IMR-90 (cell line): Measurements from ENCODE around the gene NCOA5. TPM values are rescaled to one million over a fixed set of nuclear protein-coding genes. Genes with fewer than 3 reads are reported as not detected.

ENCODE experiments used
- ATAC-seq: fragments of 200-7000 bp; cut with Tn5 transposase; 2 replicates; pipeline ENCODE4 v1.9.1; 2020; ENCODE audit warnings: low read depth, mild to moderate bottlenecking, moderate library complexity
- BruUV-seq: library from RNA; stranded (reverse); fragments of 400-500 nt; replicated peaks from 2 replicates; lab custom pipeline; 2021; lab: Mats Ljungman, UMichigan
- CTCF ChIA-PET: fragments of 300-600 bp; formaldehyde crosslinking; extraction: SDS; loops from one replicate; lab custom pipeline; 2021; ENCODE audit warnings: antibody characterized with exemption; lab: Yijun Ruan, JAX
- POLR2A ChIA-PET: fragments of 300-600 bp; sonication (Branson Sonifier 250); formaldehyde crosslinking; loops from one replicate; lab custom pipeline; 2022; ENCODE audit warnings: antibody characterized with exemption; ENCODE audit not compliant: unreplicated experiment; lab: Charles Lee
- DNase-seq: peaks from one replicate; pipeline ENCODE4 v3.0.0; 2013
- H2AFZ ChIP-seq: replicated peaks from 2 replicates; pipeline ENCODE3; 2013; ENCODE audit warnings: low read length, mild to moderate bottlenecking; ENCODE audit not compliant: poor library complexity
- H2AK5ac ChIP-seq: 2 replicates; pipeline ENCODE4 v1.6.1; 2013; ENCODE audit warnings: low read depth, low read length, inconsistent platforms
- H2AK9ac ChIP-seq: replicated peaks from 2 replicates; pipeline ENCODE3; 2013; ENCODE audit warnings: mild to moderate bottlenecking, low read depth, low read length, moderate library complexity; ENCODE audit not compliant: poor library complexity
- H2BK120ac ChIP-seq: 2 replicates; pipeline ENCODE4 v1.6.1; 2013; ENCODE audit warnings: low read depth, low read length, inconsistent platforms
- H2BK15ac ChIP-seq: 3 replicates; pipeline ENCODE4 v1.6.1; 2013; ENCODE audit warnings: low read depth, low read length, inconsistent platforms
- H2BK20ac ChIP-seq: 2 replicates; pipeline ENCODE4 v1.6.1; 2013; ENCODE audit warnings: low read depth, mild to moderate bottlenecking, inconsistent platforms, low read length, moderate library complexity
- H2BK5ac ChIP-seq: 2 replicates; pipeline ENCODE4 v1.6.1; 2013; ENCODE audit warnings: mild to moderate bottlenecking, low read depth, low read length, inconsistent platforms; ENCODE audit not compliant: poor library complexity, severe bottlenecking
- H3K14ac ChIP-seq: replicated peaks from 2 replicates; pipeline ENCODE4 v1.6.1; 2013; ENCODE audit warnings: low read depth, low read length, inconsistent platforms
- H3K18ac ChIP-seq: 2 replicates; pipeline ENCODE4 v1.6.1; 2013; ENCODE audit warnings: low read depth, low read length, control low read depth
- H3K23ac ChIP-seq: 2 replicates; pipeline ENCODE4 v1.6.1; 2013; ENCODE audit warnings: low read depth, low read length, inconsistent platforms
- H3K27ac ChIP-seq: 2 replicates; pipeline ENCODE4 v1.5.1; 2013; ENCODE audit warnings: mild to moderate bottlenecking, control low read depth, low read length; ENCODE audit not compliant: insufficient read depth
- H3K27me3 ChIP-seq: 2 replicates; pipeline ENCODE4 v1.6.1; 2013; ENCODE audit warnings: low read length; ENCODE audit not compliant: control insufficient read depth, insufficient read depth
- H3K36me3 ChIP-seq: 2 replicates; pipeline ENCODE4 v1.6.1; 2013; ENCODE audit warnings: low read length, mixed read lengths; ENCODE audit not compliant: control insufficient read depth, insufficient read depth
- H3K4ac ChIP-seq: 2 replicates; pipeline ENCODE4 v1.6.1; 2013; ENCODE audit warnings: low read depth, low read length, inconsistent platforms
- H3K4me1 ChIP-seq: 2 replicates; pipeline ENCODE4 v1.6.1; 2013; ENCODE audit warnings: low read length, mixed read lengths; ENCODE audit not compliant: control insufficient read depth, insufficient read depth
- H3K4me2 ChIP-seq: 2 replicates; pipeline ENCODE4 v1.6.1; 2013; ENCODE audit warnings: low read depth, mild to moderate bottlenecking, control low read depth, low read length, moderate library complexity
- H3K4me3 ChIP-seq: 2 replicates; pipeline ENCODE4 v1.5.1; 2013; ENCODE audit warnings: low read depth, mild to moderate bottlenecking, control low read depth, low read length, moderate library complexity; ENCODE audit not compliant: insufficient read depth
- H3K56ac ChIP-seq: 2 replicates; pipeline ENCODE4 v1.6.1; 2013; ENCODE audit warnings: low read length, inconsistent platforms; ENCODE audit not compliant: insufficient read depth; ENCODE audit errors: extremely low read depth
- H3K79me1 ChIP-seq, 2 experiments: 2 replicates each; pipeline ENCODE4 v1.6.1; 2013; ENCODE audit warnings: low read length in 2 of 2, inconsistent platforms in 1 of 2, low read depth in 1 of 2
- H3K9ac ChIP-seq: 2 replicates; pipeline ENCODE4 v1.6.1; 2013; ENCODE audit warnings: low read depth, low read length, control low read depth
- H3K9me1 ChIP-seq: 2 replicates; pipeline ENCODE4 v1.6.1; 2013; ENCODE audit warnings: low read length, inconsistent platforms; ENCODE audit not compliant: insufficient read depth
- H3K9me3 ChIP-seq: 2 replicates; pipeline ENCODE4 v1.6.1; 2013; ENCODE audit warnings: low read length; ENCODE audit not compliant: control insufficient read depth, insufficient read depth
- H4K20me1 ChIP-seq: 2 replicates; pipeline ENCODE4 v1.6.1; 2013; ENCODE audit warnings: low read length, inconsistent platforms; ENCODE audit not compliant: insufficient read depth
- H4K5ac ChIP-seq: 2 replicates; pipeline ENCODE4 v1.6.1; 2013; ENCODE audit warnings: mild to moderate bottlenecking, low read depth, low read length, control low read depth
- H4K8ac ChIP-seq, 2 experiments: 2 replicates each; pipeline ENCODE4 v1.6.1; 2013; ENCODE audit warnings: low read depth in 2 of 2, low read length in 2 of 2, control low read depth in 1 of 2, inconsistent platforms in 1 of 2
- H4K91ac ChIP-seq: 2 replicates; pipeline ENCODE4 v1.6.1; 2013; ENCODE audit warnings: low read depth, low read length, inconsistent platforms; ENCODE audit not compliant: insufficient read depth
- BHLHE40 ChIP-seq: fragments of 150-350 bp; IDR thresholded peaks from 2 replicates; pipeline ENCODE4 v1.6.1; 2016; ENCODE audit warnings: mild to moderate bottlenecking, low read depth, low read length
- CEBPB ChIP-seq: IDR thresholded peaks from 2 replicates; pipeline ENCODE4 v1.6.1; 2012; ENCODE audit warnings: low read depth, low read length, improper control_type of control experiment
- CHD1 ChIP-seq: IDR thresholded peaks from 2 replicates; pipeline ENCODE4 v1.6.1; 2012; ENCODE audit warnings: low read depth, low read length, improper control_type of control experiment
- FOS ChIP-seq: fragments of 150-350 bp; IDR thresholded peaks from 2 replicates; pipeline ENCODE4 v1.6.1; 2016; ENCODE audit warnings: low read depth, low read length
- MAFK ChIP-seq: IDR thresholded peaks from 2 replicates; pipeline ENCODE4 v1.6.1; 2012; ENCODE audit warnings: low read depth, low read length, improper control_type of control experiment
- MAZ ChIP-seq: IDR thresholded peaks from 2 replicates; pipeline ENCODE4 v1.6.1; 2012; ENCODE audit warnings: low read depth, mild to moderate bottlenecking, low read length, improper control_type of control experiment, moderate library complexity, borderline replicate concordance
- NFE2L2 ChIP-seq: fragments of 150-350 bp; IDR thresholded peaks from 2 replicates; pipeline ENCODE4 v1.6.1; 2016; ENCODE audit warnings: low read depth, mild to moderate bottlenecking, low read length
- POLR2A ChIP-seq: IDR thresholded peaks from 2 replicates; pipeline ENCODE4 v1.6.1; 2012; ENCODE audit warnings: mild to moderate bottlenecking, low read depth, low read length
- RAD21 ChIP-seq: IDR thresholded peaks from 2 replicates; pipeline ENCODE4 v1.6.1; 2012; ENCODE audit warnings: low read length, improper control_type of control experiment
- RCOR1 ChIP-seq: IDR thresholded peaks from 2 replicates; pipeline ENCODE4 v1.6.1; 2012; ENCODE audit warnings: mild to moderate bottlenecking, low read length, improper control_type of control experiment; ENCODE audit not compliant: insufficient replicate concordance
- RFX5 ChIP-seq: IDR thresholded peaks from 2 replicates; pipeline ENCODE4 v1.8.0; 2012; ENCODE audit warnings: low read depth, mild to moderate bottlenecking, low read length, moderate library complexity
- SMC3 ChIP-seq: fragments of 150-350 bp; IDR thresholded peaks from 2 replicates; pipeline ENCODE4 v1.6.1; 2016; ENCODE audit warnings: low read depth, mild to moderate bottlenecking, antibody characterized with exemption, low read length, moderate library complexity
- WGBS, 2 experiments: methylation state at CpG; one replicate each; pipeline versions ENCODE4 v1.1.5 to v1.1.7; 2013; ENCODE audit warnings: missing lambda C conversion rate in 2 of 2; ENCODE audit not compliant: insufficient read length in 1 of 2; ENCODE audit errors: extremely low coverage in 2 of 2; 5-methylcytosine and 5-hydroxymethylcytosine counted together
- dilution Hi-C: fragments of 300-500 bp; cut with HindIII; formaldehyde crosslinking; loops from one replicate; pipeline ENCODE4 v1.14.3; 2018; ENCODE audit warnings: low sequenced_read_pairs; ENCODE audit not compliant: unreplicated experiment
- in situ Hi-C: fragments of 300-500 bp; cut with MboI; formaldehyde crosslinking; loops from 3 replicates; pipeline ENCODE4 v1.14.3; 2019; ENCODE audit warnings: low sequenced_read_pairs, inconsistent platforms, mixed read lengths
- intact Hi-C: fragments of 100-400 bp; cut with micrococcal nuclease; formaldehyde crosslinking; loops from 2 replicates; pipeline ENCODE4 v1.10.0; 2022
- polyA plus RNA-seq, 3 experiments: library from polyadenylated mRNA; depleted of rRNA; stranded (reverse); fragments of >200 nt; gene quantifications; 2 replicates each; pipeline ENCODE4 v1.2.3, GENCODE V29; 2012; ENCODE audit warnings: low replicate concordance in 1 of 3
- total RNA-seq: library from RNA; depleted of rRNA; stranded (reverse); fragments of >200 nt; gene quantifications from 2 replicates; pipeline ENCODE4 v1.2.3, GENCODE V29; 2012
- TF ChIP-seq, protein P1 (sequence below): fragments of 150-350 bp; IDR thresholded peaks from 2 replicates; pipeline ENCODE4 v1.6.1; 2016; ENCODE audit warnings: low read depth, mild to moderate bottlenecking, low read length, moderate library complexity, borderline replicate concordance
- TF ChIP-seq, protein P2 (sequence below): fragments of 150-350 bp; IDR thresholded peaks from 2 replicates; pipeline ENCODE4 v1.6.1; 2017; ENCODE audit warnings: mild to moderate bottlenecking, antibody characterized with exemption, low read length, low read depth
- TF ChIP-seq, protein P3 (sequence below): conservative IDR thresholded peaks from 2 replicates; pipeline ENCODE4 v1.5.1; 2012; ENCODE audit warnings: mild to moderate bottlenecking, low read depth, low read length, improper control_type of control experiment

NCOA5 gene
- total and polyA plus RNA-seq, 2 of the 4 experiments (the other 2 are of a cell fraction), result 17.4 to 20.6 TPM

DNA sequence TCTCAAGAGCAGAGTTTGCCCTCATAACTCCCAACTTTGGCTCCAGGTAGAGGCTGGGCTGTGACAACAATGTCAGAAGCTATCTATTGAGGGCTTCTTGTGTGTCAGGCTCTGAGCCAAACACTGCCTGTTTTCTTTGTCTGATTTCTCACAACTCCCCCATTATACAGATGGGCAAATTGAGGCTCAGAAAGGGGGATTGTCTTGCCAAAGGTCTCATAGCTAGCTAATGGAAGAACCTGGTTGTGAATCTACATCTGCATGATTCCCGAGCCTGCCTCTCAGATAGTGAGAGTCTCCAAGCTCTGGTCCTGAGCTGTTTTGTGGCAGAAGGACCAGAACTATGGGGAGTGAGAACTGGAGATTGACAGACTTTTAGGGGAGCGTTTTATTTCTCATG is 29.8 kb upstream of the NCOA5 start:
- POLR2A ChIA-PET, result no interaction called here
- Histone ChIP-seq H3K9me3 (no peaks in the 10 kb centered on the region), H3K14ac (no peak overlapping the region), H3K79me1 (no peaks in the 10 kb centered on the region), H2BK15ac (no peak overlapping the region), H2AK9ac (no peak overlapping the region), H2BK120ac (no peak overlapping the region), H2AK5ac (no peak overlapping the region), H3K4me3 (no peak overlapping the region), H4K20me1 (no peaks in the 10 kb centered on the region), H3K4me2 (no peak overlapping the region), H3K23ac (no peak overlapping the region), H3K9ac (no peak overlapping the region), H3K56ac (no peak overlapping the region), H3K4me1 (no peaks in the 10 kb centered on the region), H2BK20ac (no peak overlapping the region), H4K8ac (no peak overlapping the region), H4K5ac (no peak overlapping the region), H3K36me3 (no peaks in the 10 kb centered on the region), H3K18ac (no peak overlapping the region), H3K9me1 (no peaks in the 10 kb centered on the region), H2BK5ac (no peak overlapping the region), H4K91ac (no peak overlapping the region), H3K27ac (no peak overlapping the region), H2AFZ (no peak overlapping the region), H3K4ac (no peak overlapping the region), H3K27me3 (peaks cover 13% of the 10 kb centered on the region)
- DNase-seq (no peak), ATAC-seq (no peak)
- BruUV-seq, result no TSS peak
- CTCF ChIA-PET, result no interaction called here
- no CpG with 5 or more reads among the region's 2 CpGs for WGBS, 2 experiments
- dilution Hi-C loops, result no loop called here
- TF ChIP-seq, protein P1, sequence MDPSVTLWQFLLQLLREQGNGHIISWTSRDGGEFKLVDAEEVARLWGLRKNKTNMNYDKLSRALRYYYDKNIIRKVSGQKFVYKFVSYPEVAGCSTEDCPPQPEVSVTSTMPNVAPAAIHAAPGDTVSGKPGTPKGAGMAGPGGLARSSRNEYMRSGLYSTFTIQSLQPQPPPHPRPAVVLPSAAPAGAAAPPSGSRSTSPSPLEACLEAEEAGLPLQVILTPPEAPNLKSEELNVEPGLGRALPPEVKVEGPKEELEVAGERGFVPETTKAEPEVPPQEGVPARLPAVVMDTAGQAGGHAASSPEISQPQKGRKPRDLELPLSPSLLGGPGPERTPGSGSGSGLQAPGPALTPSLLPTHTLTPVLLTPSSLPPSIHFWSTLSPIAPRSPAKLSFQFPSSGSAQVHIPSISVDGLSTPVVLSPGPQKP, result no peak
- TF ChIP-seq, protein P2, sequence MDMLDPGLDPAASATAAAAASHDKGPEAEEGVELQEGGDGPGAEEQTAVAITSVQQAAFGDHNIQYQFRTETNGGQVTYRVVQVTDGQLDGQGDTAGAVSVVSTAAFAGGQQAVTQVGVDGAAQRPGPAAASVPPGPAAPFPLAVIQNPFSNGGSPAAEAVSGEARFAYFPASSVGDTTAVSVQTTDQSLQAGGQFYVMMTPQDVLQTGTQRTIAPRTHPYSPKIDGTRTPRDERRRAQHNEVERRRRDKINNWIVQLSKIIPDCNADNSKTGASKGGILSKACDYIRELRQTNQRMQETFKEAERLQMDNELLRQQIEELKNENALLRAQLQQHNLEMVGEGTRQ, result no peak
- TF ChIP-seq, protein P3, sequence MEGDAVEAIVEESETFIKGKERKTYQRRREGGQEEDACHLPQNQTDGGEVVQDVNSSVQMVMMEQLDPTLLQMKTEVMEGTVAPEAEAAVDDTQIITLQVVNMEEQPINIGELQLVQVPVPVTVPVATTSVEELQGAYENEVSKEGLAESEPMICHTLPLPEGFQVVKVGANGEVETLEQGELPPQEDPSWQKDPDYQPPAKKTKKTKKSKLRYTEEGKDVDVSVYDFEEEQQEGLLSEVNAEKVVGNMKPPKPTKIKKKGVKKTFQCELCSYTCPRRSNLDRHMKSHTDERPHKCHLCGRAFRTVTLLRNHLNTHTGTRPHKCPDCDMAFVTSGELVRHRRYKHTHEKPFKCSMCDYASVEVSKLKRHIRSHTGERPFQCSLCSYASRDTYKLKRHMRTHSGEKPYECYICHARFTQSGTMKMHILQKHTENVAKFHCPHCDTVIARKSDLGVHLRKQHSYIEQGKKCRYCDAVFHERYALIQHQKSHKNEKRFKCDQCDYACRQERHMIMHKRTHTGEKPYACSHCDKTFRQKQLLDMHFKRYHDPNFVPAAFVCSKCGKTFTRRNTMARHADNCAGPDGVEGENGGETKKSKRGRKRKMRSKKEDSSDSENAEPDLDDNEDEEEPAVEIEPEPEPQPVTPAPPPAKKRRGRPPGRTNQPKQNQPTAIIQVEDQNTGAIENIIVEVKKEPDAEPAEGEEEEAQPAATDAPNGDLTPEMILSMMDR, result no peak
- TF ChIP-seq BHLHE40, result no peak
- no peak for TF ChIP-seq FOS
- TF ChIP-seq MAZ, result no peak
- TF ChIP-seq RCOR1, result no peak
- TF ChIP-seq NFE2L2, result no peak
- TF ChIP-seq CHD1, result no peak
- TF ChIP-seq MAFK, result no peak
- no peak for TF ChIP-seq RFX5
- TF ChIP-seq RAD21, result no peak
- no peak for TF ChIP-seq SMC3
- no peak for TF ChIP-seq POLR2A
- no peak for TF ChIP-seq CEBPB
- intact Hi-C loops, result no loop called here
- in situ Hi-C loops, result no loop called here
